ENCODE data around the gene FREM1.

The FREM1 gene

DNA sequence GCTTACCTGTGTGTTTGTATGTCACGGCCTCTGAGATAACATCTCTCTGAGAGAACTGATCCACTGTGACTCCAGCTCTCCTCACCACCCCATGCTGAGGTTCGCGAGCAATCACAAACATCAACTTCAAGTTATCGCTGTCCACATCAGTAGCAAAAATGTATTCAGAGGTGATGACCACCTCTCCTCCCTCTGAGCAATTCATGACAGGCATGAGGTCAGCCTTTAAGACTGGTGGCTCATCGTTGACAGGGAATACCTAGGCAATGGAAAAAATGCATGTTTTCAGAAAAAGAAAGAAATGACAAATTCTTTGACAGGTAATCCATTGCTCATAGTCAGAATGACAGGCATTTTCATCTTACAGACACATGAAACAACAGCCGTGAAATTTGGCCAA, 97.4 kb downstream of the FREM1 start:
- no peak for TF ChIP-seq REST (IDR thresholded peaks at IDR 0.05; ENCODE audit: low read depth)
- TF ChIP-seq TCF12 (IDR thresholded peaks at IDR 0.05; ENCODE audit: low read depth), result no peak
- no peak for TF ChIP-seq ZBTB7A (IDR thresholded peaks at IDR 0.05; ENCODE audit: low read depth)
- no peak for TF ChIP-seq EGR1 (IDR thresholded peaks at IDR 0.05)
- TF ChIP-seq, protein P1, sequence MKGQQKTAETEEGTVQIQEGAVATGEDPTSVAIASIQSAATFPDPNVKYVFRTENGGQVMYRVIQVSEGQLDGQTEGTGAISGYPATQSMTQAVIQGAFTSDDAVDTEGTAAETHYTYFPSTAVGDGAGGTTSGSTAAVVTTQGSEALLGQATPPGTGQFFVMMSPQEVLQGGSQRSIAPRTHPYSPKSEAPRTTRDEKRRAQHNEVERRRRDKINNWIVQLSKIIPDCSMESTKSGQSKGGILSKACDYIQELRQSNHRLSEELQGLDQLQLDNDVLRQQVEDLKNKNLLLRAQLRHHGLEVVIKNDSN (IDR thresholded peaks at IDR 0.05), result no peak
- TF ChIP-seq MAX (IDR thresholded peaks at IDR 0.05), result no peak
- TF ChIP-seq CEBPB (IDR thresholded peaks at IDR 0.05), result no peak
- no peak for TF ChIP-seq CREB1 (IDR thresholded peaks at IDR 0.05; ENCODE audit: low read depth)

DNA sequence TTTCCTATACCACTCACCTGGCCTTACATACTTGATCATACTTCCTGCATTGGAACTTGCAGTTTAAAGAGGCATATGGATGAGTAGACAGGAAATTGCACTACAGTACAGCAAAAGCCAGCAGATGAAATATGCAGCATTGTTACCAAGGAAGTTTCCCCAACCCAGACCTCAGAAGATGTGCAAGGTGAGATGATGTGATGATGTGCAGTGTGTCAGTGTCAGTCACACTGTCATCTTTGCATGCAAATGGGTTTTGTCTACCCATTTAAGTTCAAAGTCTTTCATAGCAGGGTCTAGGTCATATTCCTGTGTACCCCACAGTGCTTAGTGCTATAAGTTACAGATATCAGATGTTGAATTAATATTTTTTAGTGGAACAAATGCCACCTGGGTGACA, 98.4 kb downstream of the FREM1 start:
- TF ChIP-seq TEAD4 (IDR thresholded peaks at IDR 0.05), result no peak
- no peak for TF ChIP-seq FOXM1 (IDR thresholded peaks at IDR 0.05; ENCODE audit: borderline replicate concordance, low read depth)
- TF ChIP-seq RAD21 (IDR thresholded peaks at IDR 0.05; ENCODE audit: low read depth), result no peak
- TF ChIP-seq YY1 (IDR thresholded peaks at IDR 0.05; ENCODE audit: low read depth), result no peak

DNA sequence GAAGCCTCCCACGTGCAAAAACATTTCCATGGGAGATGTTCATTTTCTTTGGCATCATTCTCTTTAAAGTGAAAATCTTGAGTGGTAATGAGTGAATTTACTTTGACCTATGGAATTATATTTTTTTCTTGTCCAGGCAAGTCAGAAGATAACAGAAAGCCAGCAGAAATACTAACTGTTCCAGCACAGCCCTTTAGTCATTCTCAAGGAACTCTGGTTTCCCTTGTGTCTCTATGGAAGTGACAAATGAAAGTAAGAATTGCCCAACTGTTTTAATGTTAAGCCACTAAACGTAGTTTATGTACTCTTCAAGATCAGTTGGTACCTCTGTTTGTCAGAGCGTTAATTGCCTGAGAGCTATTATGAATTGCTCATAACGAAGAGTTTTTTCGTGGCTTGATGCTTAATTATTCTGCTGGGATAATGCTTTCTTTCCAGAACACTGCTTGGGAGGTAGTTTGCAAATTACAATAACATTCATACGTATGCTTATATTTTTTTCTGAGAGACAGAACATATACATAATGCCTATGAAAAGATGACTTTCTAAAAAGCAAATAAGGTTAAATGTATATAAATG, 103.2 kb downstream of the FREM1 start:
- TF ChIP-seq TAF1 (IDR thresholded peaks at IDR 0.05; ENCODE audit: low read depth), result no peak
- TF ChIP-seq CEBPB (IDR thresholded peaks at IDR 0.05), result no peak
- no peak for TF ChIP-seq TEAD4 (IDR thresholded peaks at IDR 0.05)
- no peak for TF ChIP-seq TCF12 (IDR thresholded peaks at IDR 0.05; ENCODE audit: low read depth)
- TF ChIP-seq NFIC (IDR thresholded peaks at IDR 0.05), result no peak
- TF ChIP-seq FOXM1 (IDR thresholded peaks at IDR 0.05; ENCODE audit: borderline replicate concordance, low read depth), result no peak
- TF ChIP-seq EP300 (IDR thresholded peaks at IDR 0.05; ENCODE audit: borderline replicate concordance), result no peak
- TF ChIP-seq, protein P1 (IDR thresholded peaks at IDR 0.05), result no peak
- TF ChIP-seq MAX (IDR thresholded peaks at IDR 0.05), result no peak
- TF ChIP-seq REST (IDR thresholded peaks at IDR 0.05; ENCODE audit: low read depth), result no peak
- TF ChIP-seq CREB1 (IDR thresholded peaks at IDR 0.05; ENCODE audit: low read depth), result no peak
- no peak for TF ChIP-seq EGR1 (IDR thresholded peaks at IDR 0.05)
- no peak for TF ChIP-seq YY1 (IDR thresholded peaks at IDR 0.05; ENCODE audit: low read depth)

DNA sequence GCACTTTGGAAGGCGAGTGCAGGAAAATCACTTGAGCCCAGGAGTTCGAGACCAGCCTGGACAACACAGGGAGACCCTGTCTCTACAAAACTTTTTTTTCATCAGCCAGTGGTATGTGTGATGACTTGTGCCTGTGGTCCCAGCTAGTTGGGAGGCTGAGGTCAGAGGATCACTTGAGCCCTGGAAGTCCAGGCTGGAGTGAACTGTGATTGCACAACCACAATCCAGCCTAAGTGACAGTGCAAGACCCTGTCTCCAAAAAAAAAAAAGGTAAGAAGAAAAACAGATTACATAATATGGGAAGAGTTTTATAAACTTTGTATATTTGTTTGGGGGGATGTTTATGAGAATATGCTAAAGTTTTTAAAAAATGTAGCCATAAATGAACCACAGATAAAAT, 111.2 kb downstream of the FREM1 start:
- TF ChIP-seq EGR1 (IDR thresholded peaks at IDR 0.05) (no peak), YY1 (IDR thresholded peaks at IDR 0.05; ENCODE audit: low read depth) (no peak), FOXM1 (IDR thresholded peaks at IDR 0.05; ENCODE audit: borderline replicate concordance, low read depth) (no peak), CREB1 (IDR thresholded peaks at IDR 0.05; ENCODE audit: low read depth) (no peak), EP300 (IDR thresholded peaks at IDR 0.05; ENCODE audit: borderline replicate concordance) (no peak), TCF12 (IDR thresholded peaks at IDR 0.05; ENCODE audit: low read depth) (no peak), RAD21 (IDR thresholded peaks at IDR 0.05; ENCODE audit: low read depth) (no peak), MAX (IDR thresholded peaks at IDR 0.05) (no peak), CEBPB (IDR thresholded peaks at IDR 0.05) (no peak), NFIC (IDR thresholded peaks at IDR 0.05) (no peak)

GRCh38 chr9:14797435-14797834, 112.8 kb downstream of the FREM1 start:
- TF ChIP-seq, protein P1 (IDR thresholded peaks at IDR 0.05), result no peak
- TF ChIP-seq EGR1 (IDR thresholded peaks at IDR 0.05), result no peak
- TF ChIP-seq TEAD4 (IDR thresholded peaks at IDR 0.05), result no peak
- TF ChIP-seq RAD21 (IDR thresholded peaks at IDR 0.05; ENCODE audit: low read depth), result no peak
- TF ChIP-seq ZBTB7A (IDR thresholded peaks at IDR 0.05; ENCODE audit: low read depth), result no peak
- no peak for TF ChIP-seq CREB1 (IDR thresholded peaks at IDR 0.05; ENCODE audit: low read depth)
- no peak for TF ChIP-seq CEBPB (IDR thresholded peaks at IDR 0.05)

DNA sequence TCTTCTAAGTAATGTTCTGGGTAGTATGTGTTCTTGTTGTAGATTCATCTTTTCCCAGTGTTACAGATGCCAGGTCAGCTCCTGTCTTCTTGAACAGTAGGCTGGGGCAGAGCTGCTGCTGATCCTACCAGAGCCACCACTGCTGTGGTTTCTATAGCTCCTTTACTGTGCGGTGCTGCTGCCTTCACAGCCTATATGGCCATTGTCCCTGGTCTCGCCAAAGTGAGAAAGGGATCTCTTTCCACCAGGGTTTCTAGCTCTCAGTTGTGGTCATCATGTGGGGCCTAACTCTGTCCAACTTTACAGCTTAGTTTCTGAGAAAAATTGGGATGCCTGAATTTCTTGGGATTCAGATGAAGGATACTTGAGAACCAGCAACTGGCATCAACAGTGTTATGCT, 116.8 kb downstream of the FREM1 start:
- TF ChIP-seq EGR1 (IDR thresholded peaks at IDR 0.05) (no peak), FOXM1 (IDR thresholded peaks at IDR 0.05; ENCODE audit: borderline replicate concordance, low read depth) (no peak)

Measured in Ishikawa (cell line).